WERI-Rb-1 (cell line): ENCODE data around the gene LPP.

ENCODE experiments used
- DNase-seq: peaks from one replicate; pipeline ENCODE4 v3.0.0-alpha.2; 2020
- H3K27ac ChIP-seq: fragments of 250-450 bp; sonication (Bioruptor Pico); 2 replicates; pipeline ENCODE4 v1.5.1; 2020; ENCODE audit warnings: mild to moderate bottlenecking, moderate library complexity
- H3K27me3 ChIP-seq: fragments of 250-450 bp; sonication (Bioruptor Pico); 2 replicates; pipeline ENCODE4 v1.5.1; 2021; ENCODE audit warnings: mild to moderate bottlenecking, low read depth, moderate library complexity; ENCODE audit not compliant: insufficient read depth, severe bottlenecking
- H3K36me3 ChIP-seq: fragments of 250-450 bp; sonication (Bioruptor Pico); 2 replicates; pipeline ENCODE4 v1.5.1; 2020; ENCODE audit warnings: mild to moderate bottlenecking, moderate library complexity
- H3K4me3 ChIP-seq: 2 replicates; pipeline ENCODE4 v1.5.1; 2011; ENCODE audit warnings: low read depth, mild to moderate bottlenecking, control low read depth, low read length
- H3K9me3 ChIP-seq: fragments of 250-450 bp; sonication (Bioruptor Pico); 2 replicates; pipeline ENCODE4 v1.5.1; 2021; ENCODE audit warnings: mild to moderate bottlenecking, moderate library complexity; ENCODE audit not compliant: severe bottlenecking
- TF ChIP-seq, protein P1 (sequence below): IDR thresholded peaks from 2 replicates; pipeline ENCODE4 v1.5.1; 2011; ENCODE audit warnings: low read depth, mild to moderate bottlenecking, control low read depth, inconsistent platforms, low read length

Gene LPP

DNA sequence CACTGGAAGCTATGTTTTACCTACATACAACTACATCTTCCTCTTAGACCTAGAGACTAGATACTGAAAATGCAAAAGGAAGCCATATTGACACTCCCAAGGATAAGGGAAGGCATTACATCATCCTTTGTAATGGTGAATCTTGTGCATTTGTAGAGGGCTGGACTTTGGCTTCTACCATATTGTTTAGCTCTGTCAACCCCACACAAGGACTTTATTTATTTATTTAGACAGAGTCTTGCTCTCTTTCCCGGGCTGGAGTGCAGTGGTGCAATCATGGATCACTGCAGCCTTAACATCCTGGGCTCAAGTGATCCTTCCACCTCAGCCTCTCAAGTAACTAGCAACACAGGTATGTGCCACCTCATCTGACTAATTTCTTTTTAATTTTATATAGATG lies 686.3 kb downstream of the LPP start:
- Histone ChIP-seq H3K4me3 (no peak overlapping the region), H3K27ac (no peak overlapping the region), H3K36me3 (no peaks in the 10 kb centered on the region), H3K27me3 (no peaks in the 10 kb centered on the region), H3K9me3 (no peaks in the 10 kb centered on the region)
- TF ChIP-seq, protein P1, sequence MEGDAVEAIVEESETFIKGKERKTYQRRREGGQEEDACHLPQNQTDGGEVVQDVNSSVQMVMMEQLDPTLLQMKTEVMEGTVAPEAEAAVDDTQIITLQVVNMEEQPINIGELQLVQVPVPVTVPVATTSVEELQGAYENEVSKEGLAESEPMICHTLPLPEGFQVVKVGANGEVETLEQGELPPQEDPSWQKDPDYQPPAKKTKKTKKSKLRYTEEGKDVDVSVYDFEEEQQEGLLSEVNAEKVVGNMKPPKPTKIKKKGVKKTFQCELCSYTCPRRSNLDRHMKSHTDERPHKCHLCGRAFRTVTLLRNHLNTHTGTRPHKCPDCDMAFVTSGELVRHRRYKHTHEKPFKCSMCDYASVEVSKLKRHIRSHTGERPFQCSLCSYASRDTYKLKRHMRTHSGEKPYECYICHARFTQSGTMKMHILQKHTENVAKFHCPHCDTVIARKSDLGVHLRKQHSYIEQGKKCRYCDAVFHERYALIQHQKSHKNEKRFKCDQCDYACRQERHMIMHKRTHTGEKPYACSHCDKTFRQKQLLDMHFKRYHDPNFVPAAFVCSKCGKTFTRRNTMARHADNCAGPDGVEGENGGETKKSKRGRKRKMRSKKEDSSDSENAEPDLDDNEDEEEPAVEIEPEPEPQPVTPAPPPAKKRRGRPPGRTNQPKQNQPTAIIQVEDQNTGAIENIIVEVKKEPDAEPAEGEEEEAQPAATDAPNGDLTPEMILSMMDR = no peak
- DNase-seq = no peak

GRCh38 chr3:188841906-188842305 lies 687.9 kb downstream of the LPP start:
- DNase-seq = no peak
- Histone ChIP-seq H3K9me3 (no peaks in the 10 kb centered on the region), H3K36me3 (no peaks in the 10 kb centered on the region), H3K27ac (no peak overlapping the region), H3K27me3 (no peaks in the 10 kb centered on the region), H3K4me3 (no peak overlapping the region)
- TF ChIP-seq, protein P1 = no peak

GRCh38 chr3:188842639-188843038 lies 688.7 kb downstream of the LPP start:
- H3K9me3 ChIP-seq = no peaks in the 10 kb centered on the region
- no peaks in the 10 kb centered on the region for H3K27me3 ChIP-seq
- no peaks in the 10 kb centered on the region for H3K36me3 ChIP-seq
- no peak for DNase-seq
- H3K27ac ChIP-seq = no peak overlapping the region
- TF ChIP-seq, protein P1 = no peak
- H3K4me3 ChIP-seq = no peak overlapping the region

GRCh38 chr3:188844096-188844495 lies 690.1 kb downstream of the LPP start:
- TF ChIP-seq, protein P1 = no peak
- H3K27ac ChIP-seq = no peak overlapping the region
- no peak for DNase-seq
- no peak overlapping the region for H3K4me3 ChIP-seq
- H3K36me3 ChIP-seq = no peaks in the 10 kb centered on the region
- H3K9me3 ChIP-seq = no peaks in the 10 kb centered on the region
- no peaks in the 10 kb centered on the region for H3K27me3 ChIP-seq

GRCh38 chr3:188845514-188845913 lies 691.6 kb downstream of the LPP start:
- no peak for DNase-seq
- H3K27ac ChIP-seq = no peak overlapping the region
- TF ChIP-seq, protein P1 = no peak
- H3K36me3 ChIP-seq = no peaks in the 10 kb centered on the region
- no peaks in the 10 kb centered on the region for H3K9me3 ChIP-seq
- no peaks in the 10 kb centered on the region for H3K27me3 ChIP-seq
- no peak overlapping the region for H3K4me3 ChIP-seq

DNA sequence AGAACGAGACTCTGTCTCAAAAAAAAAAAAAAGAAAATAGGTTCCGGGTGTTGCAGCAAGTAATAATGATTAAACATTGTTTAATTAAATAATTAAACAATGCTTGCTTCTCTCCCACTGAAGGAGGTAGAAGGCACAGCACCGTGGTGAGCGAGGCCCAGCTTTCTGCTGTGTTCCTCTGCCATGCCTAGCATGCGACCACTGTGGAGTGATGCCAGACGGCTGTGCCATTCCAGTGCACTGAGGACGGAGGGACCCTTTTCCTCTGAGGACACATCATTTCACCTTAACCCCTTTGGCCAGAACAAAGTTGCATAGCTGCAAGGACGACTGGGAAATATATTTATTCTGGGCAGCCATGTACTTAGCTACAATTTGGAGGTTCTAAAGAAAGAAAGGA lies 695.0 kb downstream of the LPP start:
- Histone ChIP-seq H3K36me3 (no peaks in the 10 kb centered on the region), H3K27ac (no peak overlapping the region), H3K9me3 (no peaks in the 10 kb centered on the region), H3K27me3 (peaks cover 6% of the 10 kb centered on the region), H3K4me3 (no peak overlapping the region)
- TF ChIP-seq, protein P1 = no peak
- DNase-seq = no peak
